Stomach (tissue), 9 donors: ENCODE results near the gene WNK1. TPM values are rescaled to one million over a fixed set of nuclear protein-coding genes. Genes with fewer than 3 reads are reported as not detected.

Experiments
- DNase-seq, 2 donors: peaks; one replicate each; pipeline versions ENCODE4 v3.0.0 to v3.0.0-alpha.2; 2013 to 2019
- H3K27ac ChIP-seq, 5 donors: fragments of 200-600 bp in 4 of 5; sonication (generic) in 4 of 5; one replicate each; pipeline ENCODE4 v1.5.1; 2013 to 2019; ENCODE audit warnings: mild to moderate bottlenecking in 1 of 5, moderate library complexity in 1 of 5
- H3K27me3 ChIP-seq, 3 donors: fragments of 200-600 bp; sonication (generic); one replicate each; pipeline ENCODE4 v1.5.1; 2017 to 2019; ENCODE audit warnings: mixed run types in 1 of 3
- H3K36me3 ChIP-seq, 4 donors: fragments of 200-600 bp; sonication (generic); 1 replicate in 3 of 4; 2 replicates in 1 of 4; pipeline ENCODE4 v1.5.1; 2016 to 2019
- H3K4me1 ChIP-seq, 4 donors: fragments of 200-600 bp; sonication (generic); one replicate each; pipeline ENCODE4 v1.5.1; 2016 to 2019
- H3K4me3 ChIP-seq, 4 donors: fragments of 200-600 bp; sonication (generic) in 3 of 4; one replicate each; pipeline ENCODE4 v1.5.1; 2016 to 2019; ENCODE audit warnings: mild to moderate bottlenecking in 1 of 4
- H3K9me3 ChIP-seq, 4 donors: fragments of 200-600 bp; sonication (generic); one replicate each; pipeline ENCODE4 v1.5.1; 2016 to 2019
- EP300 ChIP-seq: sonication (generic); formaldehyde crosslinking; IDR thresholded peaks from one replicate; pipeline ENCODE4 v1.6.1; 2017; ENCODE audit warnings: antibody characterized with exemption
- POLR2A ChIP-seq, 4 donors: fragments of 450-650 bp; IDR thresholded peaks; one replicate each; pipeline ENCODE4 v1.6.1; 2016; ENCODE audit warnings: antibody characterized with exemption in 4 of 4, control low read depth in 2 of 4, mild to moderate bottlenecking in 1 of 4, moderate library complexity in 1 of 4
- POLR2AphosphoS5 ChIP-seq, 3 donors: sonication (generic); formaldehyde crosslinking; IDR thresholded peaks; one replicate each; pipeline ENCODE4 v1.6.1; 2016; ENCODE audit warnings: antibody characterized with exemption in 3 of 3
- WGBS, 5 donors: extraction: QIAGEN DNeasy Blood & Tissue Kit in 3 of 5; methylation state at CpG; one replicate each; pipeline versions ENCODE4 v1.1.5 to v1.1.7; 2013 to 2018; 5-methylcytosine and 5-hydroxymethylcytosine counted together
- intact Hi-C: fragments of 100-400 bp; cut with DNase I; formaldehyde crosslinking; loops from one replicate; pipeline ENCODE4 v1.15.1; 2023; ENCODE audit warnings: low total_unique reads
- polyA plus RNA-seq, 3 donors: library from polyadenylated mRNA; stranded (reverse); fragments of 200-250 nt; gene quantifications; one replicate each; pipeline ENCODE4 v1.2.3, GENCODE V29; 2013
- total RNA-seq, 5 donors: library from RNA; depleted of rRNA; stranded (reverse); fragments of >200 nt; gene quantifications; one replicate each; pipeline versions ENCODE4 v1.1.0 to v1.2.3, GENCODE V29; 2014 to 2016
- TF ChIP-seq, protein P1 (sequence below), 7 experiments: fragments of 450-650 bp in 4 of 7; fragments of 200-600 bp in 3 of 7; sonication (generic) in 3 of 7; IDR thresholded peaks; one replicate each; pipeline ENCODE4 v1.5.1; 2016 to 2019; ENCODE audit warnings: antibody characterized with exemption in 7 of 7, control low read depth in 2 of 7, mild to moderate bottlenecking in 1 of 7
- donor health status: healthy with polysubstance abuse.
- donor health status: Bipolar disorder and iron deficiency.
- donor health status: healthy.

Gene WNK1
- total and polyA plus RNA-seq, 8 donors: 13.2 to 192 (median 84.5) TPM

DNA sequence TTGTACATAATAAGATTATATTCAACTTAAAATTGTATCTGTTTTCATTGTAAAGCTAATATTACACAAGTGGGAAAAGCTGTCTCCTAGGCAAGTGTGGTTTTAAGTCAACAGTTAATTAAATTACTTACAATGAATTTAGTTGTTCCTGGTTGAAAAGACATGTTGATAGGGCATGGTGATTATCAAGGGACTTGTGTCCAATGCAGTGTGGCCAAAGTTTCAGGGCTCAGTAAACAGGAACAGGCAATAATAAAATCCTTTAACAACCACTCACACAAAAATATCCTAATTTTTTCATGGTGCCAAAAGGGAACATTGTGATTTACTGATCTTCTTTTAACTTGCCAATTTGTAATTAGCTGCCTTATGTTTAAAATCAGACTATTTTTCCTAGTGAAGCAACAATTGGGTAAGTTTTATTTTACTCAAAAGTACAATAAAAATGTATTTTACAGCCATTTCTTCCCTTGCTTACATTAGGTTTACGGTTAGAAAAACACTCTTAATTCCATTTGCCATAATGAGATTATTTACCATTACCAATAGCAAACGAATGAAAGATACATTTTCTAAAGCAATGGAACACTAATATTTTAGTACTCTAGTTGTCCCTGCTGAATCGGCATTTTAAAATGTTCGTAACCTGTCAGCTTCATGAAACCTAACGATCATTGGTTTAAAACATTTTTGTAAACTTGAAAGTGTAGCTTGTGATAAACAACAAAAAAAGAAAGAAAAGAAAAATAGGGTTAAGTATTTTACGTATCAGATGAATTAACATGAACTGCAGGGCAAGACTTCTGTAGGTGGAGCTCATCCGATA is 1.8 kb upstream of the WNK1 start:
- Histone ChIP-seq H3K9me3 (no peaks in the 10 kb centered on the region), H3K27me3 (no peaks in the 10 kb centered on the region), H3K27ac (peak overlapping the region; percentile 86 to 99 (median 99)), H3K36me3 (no peaks in the 10 kb centered on the region), H3K4me3 (peak overlapping the region; percentile 77 to 94 (median 90)), H3K4me1 (peaks cover 8 to 36% (median 28%) of the 10 kb centered on the region in 4 donors)
- intact Hi-C loops: loop anchor here (10.0 kb wide), 1 partner anchor 64 kb away; no protein-coding TSS in a partner anchor
- WGBS, 5 donors: 1 to 3% (median 1%) methylated on average over 7 of the region's 7 CpGs
- no peak for DNase-seq
- TF ChIP-seq, protein P1, sequence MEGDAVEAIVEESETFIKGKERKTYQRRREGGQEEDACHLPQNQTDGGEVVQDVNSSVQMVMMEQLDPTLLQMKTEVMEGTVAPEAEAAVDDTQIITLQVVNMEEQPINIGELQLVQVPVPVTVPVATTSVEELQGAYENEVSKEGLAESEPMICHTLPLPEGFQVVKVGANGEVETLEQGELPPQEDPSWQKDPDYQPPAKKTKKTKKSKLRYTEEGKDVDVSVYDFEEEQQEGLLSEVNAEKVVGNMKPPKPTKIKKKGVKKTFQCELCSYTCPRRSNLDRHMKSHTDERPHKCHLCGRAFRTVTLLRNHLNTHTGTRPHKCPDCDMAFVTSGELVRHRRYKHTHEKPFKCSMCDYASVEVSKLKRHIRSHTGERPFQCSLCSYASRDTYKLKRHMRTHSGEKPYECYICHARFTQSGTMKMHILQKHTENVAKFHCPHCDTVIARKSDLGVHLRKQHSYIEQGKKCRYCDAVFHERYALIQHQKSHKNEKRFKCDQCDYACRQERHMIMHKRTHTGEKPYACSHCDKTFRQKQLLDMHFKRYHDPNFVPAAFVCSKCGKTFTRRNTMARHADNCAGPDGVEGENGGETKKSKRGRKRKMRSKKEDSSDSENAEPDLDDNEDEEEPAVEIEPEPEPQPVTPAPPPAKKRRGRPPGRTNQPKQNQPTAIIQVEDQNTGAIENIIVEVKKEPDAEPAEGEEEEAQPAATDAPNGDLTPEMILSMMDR (IDR thresholded peaks at IDR 0.05): no peak
- TF ChIP-seq POLR2AphosphoS5 (IDR thresholded peaks at IDR 0.05): no peak
- TF ChIP-seq POLR2A (IDR thresholded peaks at IDR 0.05): no peak
- no peak for TF ChIP-seq EP300

DNA sequence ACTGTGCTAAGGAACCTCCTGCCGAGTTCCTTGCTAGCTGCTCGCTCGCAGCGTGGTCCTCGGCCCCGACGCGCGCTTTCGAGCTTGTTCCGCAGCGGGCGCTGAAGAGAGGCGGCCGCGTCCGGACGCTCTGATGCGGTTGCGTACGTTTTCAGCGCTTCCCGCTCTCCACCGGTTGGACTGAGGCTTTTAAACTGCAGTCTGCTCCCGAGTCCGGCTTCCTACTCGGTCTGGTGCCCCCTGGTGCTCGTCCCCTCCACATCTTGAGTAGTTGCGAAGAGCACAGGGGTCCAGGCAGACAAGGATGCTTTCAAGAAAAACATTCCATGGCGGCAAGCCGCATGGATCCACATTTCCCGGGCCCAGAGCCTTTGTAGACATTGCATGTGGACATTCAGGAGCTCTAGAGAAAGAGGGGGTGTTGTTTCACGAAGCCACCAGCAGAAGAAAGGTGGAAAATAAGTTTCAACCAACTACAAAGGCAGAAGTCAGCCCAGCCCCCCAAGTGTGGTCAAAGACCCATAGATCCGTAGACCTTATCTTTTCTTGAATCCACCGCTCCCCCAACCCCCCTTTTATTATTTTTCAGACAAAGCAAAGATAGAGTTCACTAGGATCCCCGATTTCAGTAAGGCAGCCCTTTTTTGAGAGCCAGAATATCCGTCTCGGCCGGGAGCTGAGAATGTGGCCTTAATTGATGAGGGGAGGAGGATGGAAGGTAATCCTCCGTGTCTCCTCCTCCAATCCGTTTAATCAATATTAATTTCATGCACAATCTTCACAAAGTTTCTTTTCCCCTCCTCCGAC is 984 bp upstream of the WNK1 start:
- peak; percentile 92 to 98 for DNase-seq
- TF ChIP-seq EP300: no peak
- TF ChIP-seq, protein P1 (IDR thresholded peaks at IDR 0.05): peak in 5 of 7 experiments; percentile 53 to 78 (median 60)
- TF ChIP-seq POLR2AphosphoS5 (IDR thresholded peaks at IDR 0.05): peak; percentile 71 to 93 (median 85)
- 1% methylated on average over 42 of the region's 42 CpGs for WGBS, 5 donors
- H3K27me3 ChIP-seq: no peaks in the 10 kb centered on the region
- intact Hi-C loops: loop anchor here (10.0 kb wide), 1 partner anchor 63 kb away; no protein-coding TSS in a partner anchor
- H3K4me1 ChIP-seq: peaks cover 12 to 44% (median 36%) of the 10 kb centered on the region in 4 donors
- no peaks in the 10 kb centered on the region for H3K9me3 ChIP-seq
- peak overlapping the region; percentile 77 to 94 (median 90) for H3K4me3 ChIP-seq
- H3K27ac ChIP-seq: peak overlapping the region; percentile 86 to 99 (median 99)
- no peaks in the 10 kb centered on the region for H3K36me3 ChIP-seq

DNA sequence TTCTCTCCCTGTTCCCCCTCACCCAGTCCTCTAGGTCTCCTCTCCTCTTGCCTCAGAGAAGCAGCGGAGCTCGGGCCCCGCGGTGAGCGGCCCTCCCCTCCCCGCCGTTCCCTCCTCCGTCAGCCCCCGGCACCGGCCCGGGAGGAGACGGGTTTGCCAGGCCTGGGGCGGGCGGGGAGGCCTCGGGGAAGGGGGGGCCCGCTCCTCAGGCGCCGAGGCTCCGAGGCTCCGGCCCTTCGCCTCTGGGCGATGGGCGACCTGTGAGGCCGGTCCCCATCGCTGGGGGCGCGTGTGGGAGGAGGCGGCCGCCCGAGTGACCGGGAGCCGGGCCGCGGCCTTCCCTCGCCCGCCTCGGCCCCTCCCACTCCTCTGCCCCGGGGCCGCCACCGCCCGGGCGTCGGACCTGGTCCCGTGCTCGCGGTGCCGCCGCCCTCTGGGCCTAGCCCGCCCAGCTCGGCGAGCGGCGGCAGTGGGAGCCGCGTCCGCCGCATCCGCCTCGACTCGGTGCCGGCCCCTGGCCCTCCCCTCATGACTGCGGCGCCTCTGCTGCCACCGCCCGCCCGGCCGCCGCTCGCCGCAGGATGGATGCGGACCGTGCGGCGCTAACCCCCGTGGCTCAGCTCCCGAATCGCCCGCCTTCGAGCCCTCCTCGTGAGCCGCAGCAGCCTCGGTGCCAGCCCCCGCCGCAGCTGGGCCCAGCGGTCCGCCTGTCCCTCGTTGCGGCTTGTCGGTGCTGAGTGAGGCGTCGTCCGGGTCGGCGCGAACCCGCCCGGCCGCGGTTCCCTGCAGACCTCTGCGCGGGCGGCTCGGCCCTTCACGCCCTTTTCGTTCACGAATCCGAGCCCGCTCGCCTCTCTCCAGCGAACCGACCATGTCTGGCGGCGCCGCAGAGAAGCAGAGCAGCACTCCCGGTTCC is 574 bp downstream of the WNK1 start:
- intact Hi-C loops: loop anchor here (10.0 kb wide), 1 partner anchor 62 kb away; no protein-coding TSS in a partner anchor
- Histone ChIP-seq H3K4me3 (peak overlapping the region; percentile 77 to 94 (median 90)), H3K4me1 (peaks cover 14 to 59% (median 44%) of the 10 kb centered on the region in 4 donors), H3K9me3 (no peaks in the 10 kb centered on the region), H3K27ac (peak overlapping the region; percentile 94 to 99 (median 99)), H3K27me3 (no peaks in the 10 kb centered on the region), H3K36me3 (no peaks in the 10 kb centered on the region)
- TF ChIP-seq EP300 (no peak), POLR2AphosphoS5 (IDR thresholded peaks at IDR 0.05) (peak in 1 of 3 donors; percentile 23), POLR2A (IDR thresholded peaks at IDR 0.05) (no peak)
- TF ChIP-seq, protein P1 (IDR thresholded peaks at IDR 0.05): peak in 2 of 7 experiments; percentile 14 to 47
- peak; percentile 68 to 88 for DNase-seq
- WGBS, 5 donors: 0% methylated on average over 23 to 115 of the region's 115 CpGs
